ENCODE measurements around the gene CMIP. TPM values are rescaled to one million over a fixed set of nuclear protein-coding genes. Genes with fewer than 3 reads are reported as not detected.

The CMIP gene
- total RNA-seq, 1 donor from 2014 or later, result 45.8 TPM

DNA sequence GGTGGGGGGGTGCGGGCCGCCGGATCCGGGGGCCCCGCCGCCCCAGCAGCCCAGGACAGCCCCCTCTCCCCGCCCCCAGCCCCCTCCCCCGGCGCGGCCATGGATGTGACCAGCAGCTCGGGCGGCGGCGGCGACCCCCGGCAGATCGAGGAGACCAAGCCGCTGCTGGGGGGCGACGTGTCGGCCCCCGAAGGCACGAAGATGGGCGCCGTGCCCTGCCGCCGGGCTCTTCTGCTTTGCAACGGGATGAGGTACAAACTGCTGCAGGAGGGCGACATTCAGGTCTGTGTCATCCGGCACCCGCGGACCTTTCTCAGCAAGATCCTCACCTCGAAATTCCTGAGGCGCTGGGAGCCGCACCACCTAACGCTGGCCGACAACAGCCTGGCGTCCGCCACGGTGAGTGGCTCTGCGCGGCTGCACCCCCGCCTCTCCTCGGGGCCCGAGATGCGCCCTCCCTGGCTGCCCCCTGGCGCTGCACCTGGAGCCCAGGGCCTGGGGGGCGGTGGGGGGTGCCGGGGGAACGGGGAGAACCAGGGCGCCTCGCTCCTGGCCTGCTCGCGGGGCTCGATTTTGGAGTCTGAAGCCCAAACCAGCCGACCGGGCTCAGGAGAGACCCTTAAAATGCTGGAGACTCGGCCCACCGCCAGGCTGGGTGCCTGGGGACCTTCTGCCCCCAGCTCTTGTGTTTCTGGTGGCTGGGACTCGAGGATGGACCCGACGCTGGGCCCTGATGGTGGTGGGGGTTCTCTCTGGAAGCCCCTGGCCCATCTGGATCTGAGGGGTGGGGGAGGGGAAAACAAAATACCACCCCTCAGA is 744 bp downstream of the CMIP start:
- peak overlapping the region; percentile 89 for H3K27ac Mint-ChIP-seq
- peak; percentile 32 for DNase-seq (ENCODE audit: low spot score)
- H3K4me3 Mint-ChIP-seq, result peak overlapping the region; percentile 88
- intact Hi-C loops (cut with micrococcal nuclease), result loop anchor here (2.0 to 5.0 kb wide), 2 partner anchors 77 to 369 kb away; partner anchors contain the start of gene C16orf46
- peaks cover 6% of the 10 kb centered on the region for H3K36me3 Mint-ChIP-seq (ENCODE audit: low read depth)
- peaks cover 23% of the 10 kb centered on the region for H3K27me3 Mint-ChIP-seq (ENCODE audit: insufficient read depth)
- no peaks in the 10 kb centered on the region for H3K9me3 Mint-ChIP-seq
- H3K4me1 Mint-ChIP-seq (ENCODE audit: low read depth), result peaks cover 51% of the 10 kb centered on the region

DNA sequence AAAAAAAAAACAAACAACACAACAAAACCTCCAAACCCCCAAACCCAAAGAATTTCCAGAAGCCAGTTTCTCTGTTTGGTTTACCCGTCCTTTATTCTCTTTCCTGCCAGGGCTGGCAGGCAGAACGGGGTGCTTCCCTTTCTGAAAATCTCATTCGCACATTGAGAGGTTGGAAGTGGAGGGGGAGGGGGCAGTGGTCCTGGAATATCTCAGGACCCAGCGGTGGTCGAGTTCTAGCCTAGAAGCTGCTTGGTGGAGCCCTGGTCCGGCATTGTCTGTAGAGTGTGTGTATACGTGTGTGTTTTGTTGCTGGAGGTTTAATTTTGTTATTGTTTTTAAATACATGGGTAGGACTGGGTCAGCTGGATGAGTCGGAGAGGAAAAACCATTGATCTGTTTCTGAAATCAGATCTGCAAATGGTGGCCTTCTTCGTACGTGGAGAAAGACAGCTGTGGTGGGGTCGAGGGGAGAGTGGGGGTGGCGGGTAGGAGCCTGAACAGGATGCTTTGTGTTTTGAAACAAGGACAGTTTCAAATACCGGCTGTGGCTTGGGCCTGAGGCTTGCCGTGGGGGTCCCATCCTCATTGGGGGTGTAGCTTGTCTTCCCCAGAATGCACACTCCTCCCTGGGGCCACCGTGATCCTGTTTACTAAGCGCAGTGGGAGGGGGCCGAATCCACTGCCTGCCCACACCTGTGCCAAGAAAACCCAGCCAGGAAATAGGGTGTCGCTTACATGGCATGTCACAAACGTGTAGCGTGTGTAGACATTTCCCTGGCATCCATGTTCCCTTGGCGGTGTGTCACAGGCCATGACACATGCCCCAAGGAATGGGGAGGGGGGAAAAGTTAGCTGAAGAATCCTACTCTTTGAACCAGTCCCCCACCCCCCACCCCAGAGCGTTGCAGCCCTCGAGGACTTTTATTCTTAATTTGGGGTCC is 1.6 kb downstream of the CMIP start:
- intact Hi-C loops (cut with micrococcal nuclease), result loop anchor here (1.0 to 5.0 kb wide), 3 partner anchors 23 to 369 kb away; partner anchors contain the start of gene C16orf46
- peaks cover 15% of the 10 kb centered on the region for H3K36me3 Mint-ChIP-seq (ENCODE audit: low read depth)
- H3K9me3 Mint-ChIP-seq, result peaks cover 6% of the 10 kb centered on the region
- H3K27ac Mint-ChIP-seq, result peak overlapping the region; percentile 25
- H3K4me3 Mint-ChIP-seq, result peak overlapping the region; percentile 87
- no peak for DNase-seq (ENCODE audit: low spot score)
- peaks cover 19% of the 10 kb centered on the region for H3K27me3 Mint-ChIP-seq (ENCODE audit: insufficient read depth)
- peaks cover 60% of the 10 kb centered on the region for H3K4me1 Mint-ChIP-seq (ENCODE audit: low read depth)

DNA sequence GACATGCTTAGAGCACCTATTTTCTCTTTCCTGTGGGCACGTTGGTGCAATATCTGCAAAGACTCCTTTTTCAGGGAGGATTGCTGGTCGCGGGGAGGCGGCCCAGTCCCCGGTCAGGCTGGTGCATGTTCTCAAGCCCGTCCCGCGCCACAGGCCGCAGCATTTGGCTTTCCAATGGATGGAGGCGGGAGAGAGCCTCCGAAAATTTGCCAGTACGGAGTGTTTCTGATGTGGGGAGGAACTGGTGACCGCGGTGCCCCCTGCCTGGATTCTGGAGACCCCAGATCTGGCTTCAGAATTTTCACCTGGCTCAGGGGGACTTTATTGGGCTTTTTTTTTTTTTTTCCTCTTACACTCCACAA is 2.3 kb downstream of the CMIP start:
- peaks cover 16% of the 10 kb centered on the region for H3K27me3 Mint-ChIP-seq (ENCODE audit: insufficient read depth)
- H3K9me3 Mint-ChIP-seq, result peaks cover 9% of the 10 kb centered on the region
- intact Hi-C loops (cut with micrococcal nuclease), result loop anchor here (1.0 to 5.0 kb wide), 2 partner anchors 22 to 75 kb away; no protein-coding TSS in a partner anchor
- peak overlapping the region; percentile 25 for H3K27ac Mint-ChIP-seq
- H3K4me3 Mint-ChIP-seq, result peak overlapping the region; percentile 87
- H3K4me1 Mint-ChIP-seq (ENCODE audit: low read depth), result peaks cover 66% of the 10 kb centered on the region
- no peak for DNase-seq (ENCODE audit: low spot score)
- H3K36me3 Mint-ChIP-seq (ENCODE audit: low read depth), result peaks cover 17% of the 10 kb centered on the region

DNA sequence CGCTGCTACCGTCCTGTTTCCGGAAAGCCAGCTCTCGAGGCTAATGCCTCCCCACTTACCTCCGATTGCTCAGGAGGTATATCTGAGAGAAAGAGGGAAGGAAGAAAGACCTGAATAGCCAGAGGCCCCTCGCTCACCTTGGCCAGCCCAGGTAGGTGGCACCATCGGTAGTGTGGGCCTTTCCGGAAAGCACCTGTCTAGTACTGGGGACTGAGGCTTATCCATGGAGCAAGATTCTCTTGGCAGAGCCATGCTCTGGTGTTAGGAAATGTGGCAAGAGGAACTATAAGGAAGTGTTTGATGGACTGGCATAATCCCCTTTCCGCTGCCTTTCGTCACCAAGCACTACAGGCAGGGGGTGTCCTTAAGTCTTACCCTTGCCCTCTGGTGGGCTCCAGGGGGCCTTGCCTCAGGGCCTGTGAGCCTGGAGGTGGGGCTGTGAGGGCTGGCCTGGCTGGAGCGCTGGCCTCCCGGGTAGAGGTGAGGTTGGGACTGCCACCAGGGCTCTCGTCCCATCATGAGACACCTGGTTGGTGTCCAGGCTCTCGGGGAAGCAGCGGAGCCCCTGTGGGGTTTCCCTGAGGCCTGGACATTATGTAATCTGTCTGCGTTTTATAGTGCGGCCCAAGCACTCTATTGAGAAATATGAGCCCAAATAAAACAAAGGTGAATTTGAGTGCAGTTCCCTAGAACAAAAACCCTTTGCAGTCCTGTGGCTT is 2.9 kb downstream of the CMIP start:
- peaks cover 9% of the 10 kb centered on the region for H3K9me3 Mint-ChIP-seq
- peaks cover 20% of the 10 kb centered on the region for H3K36me3 Mint-ChIP-seq (ENCODE audit: low read depth)
- intact Hi-C loops (cut with micrococcal nuclease), result loop anchor here (5.0 kb wide), 1 partner anchor 75 kb away; no protein-coding TSS in a partner anchor
- no peak overlapping the region for H3K27ac Mint-ChIP-seq
- peak overlapping the region; percentile 87 for H3K4me3 Mint-ChIP-seq
- peaks cover 14% of the 10 kb centered on the region for H3K27me3 Mint-ChIP-seq (ENCODE audit: insufficient read depth)
- H3K4me1 Mint-ChIP-seq (ENCODE audit: low read depth), result peaks cover 70% of the 10 kb centered on the region
- DNase-seq (ENCODE audit: low spot score), result no peak

DNA sequence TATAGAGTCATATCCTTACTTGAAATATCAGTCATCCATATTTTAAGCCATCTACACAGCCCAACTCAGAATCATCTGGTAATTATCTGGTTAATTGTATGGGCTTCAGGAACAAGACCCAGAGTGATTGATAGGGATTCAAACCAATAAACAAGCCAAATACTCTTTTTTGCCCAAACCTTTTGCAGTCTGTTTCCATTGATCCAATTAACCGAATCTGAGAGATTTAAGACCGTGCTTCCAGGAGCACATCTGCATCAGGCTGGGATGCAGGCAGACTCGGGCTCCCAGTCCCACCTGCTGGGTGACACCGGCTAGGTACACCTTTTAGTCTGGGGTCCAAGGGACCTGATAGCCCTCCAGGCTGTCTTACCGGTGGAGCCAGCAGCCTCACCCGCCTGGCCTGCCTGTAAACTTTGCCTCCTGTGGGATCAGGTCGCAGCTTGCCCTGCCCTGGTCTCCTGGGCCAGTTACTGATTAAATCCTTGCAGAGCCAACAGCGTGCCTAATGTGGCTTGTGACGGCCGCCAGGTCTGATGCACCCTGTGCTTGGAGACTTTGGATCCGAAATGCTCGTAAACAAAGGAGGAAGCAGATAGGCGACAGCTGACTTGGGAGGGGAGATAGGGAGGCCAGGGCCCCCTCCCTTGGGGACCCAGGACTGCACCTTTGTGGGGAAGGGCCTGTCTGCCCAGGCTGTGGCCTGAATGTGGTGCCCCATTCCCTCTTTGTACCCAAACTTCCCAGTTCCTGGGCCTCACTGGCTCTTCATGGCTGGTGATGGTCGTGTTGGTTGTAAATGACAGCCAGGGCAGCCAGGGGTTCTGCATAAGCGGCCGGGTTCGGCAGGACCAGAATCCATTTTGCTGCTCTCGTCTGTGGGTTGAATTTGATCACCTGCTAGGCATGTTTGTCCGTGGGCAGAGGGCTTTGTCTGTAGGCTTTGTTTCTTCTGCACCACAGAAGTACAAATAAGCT is 3.8 kb downstream of the CMIP start:
- Mint-ChIP-seq H3K4me3 (peak overlapping the region; percentile 37), H3K27me3 (ENCODE audit: insufficient read depth) (peaks cover 5% of the 10 kb centered on the region), H3K9me3 (peaks cover 9% of the 10 kb centered on the region), H3K4me1 (ENCODE audit: low read depth) (peaks cover 67% of the 10 kb centered on the region), H3K36me3 (ENCODE audit: low read depth) (peaks cover 20% of the 10 kb centered on the region), H3K27ac (no peak overlapping the region)
- intact Hi-C loops (cut with micrococcal nuclease), result loop anchor here (5.0 kb wide), 1 partner anchor 74 kb away; no protein-coding TSS in a partner anchor
- DNase-seq (ENCODE audit: low spot score), result no peak

DNA sequence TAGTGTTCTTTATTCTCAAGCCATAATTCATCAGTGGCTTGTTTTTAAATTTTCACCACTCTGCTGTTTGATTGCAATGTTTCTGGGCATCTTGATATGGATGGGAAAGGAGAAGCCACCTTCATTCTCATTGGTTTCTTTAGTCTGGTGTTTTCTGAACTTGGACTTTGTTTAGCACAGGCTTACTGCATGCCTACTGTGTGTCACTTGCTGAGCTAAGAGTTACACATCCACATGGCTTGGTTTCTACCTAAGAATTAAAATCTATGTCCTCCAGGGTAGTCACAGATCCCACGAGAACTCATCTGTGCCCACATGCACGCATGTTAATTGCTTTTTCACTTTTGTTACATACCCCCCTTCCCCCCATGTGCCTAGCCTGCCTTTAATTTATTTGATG is 4.6 kb downstream of the CMIP start:
- Mint-ChIP-seq H3K27ac (no peak overlapping the region), H3K4me1 (ENCODE audit: low read depth) (peaks cover 64% of the 10 kb centered on the region), H3K36me3 (ENCODE audit: low read depth) (peaks cover 20% of the 10 kb centered on the region), H3K27me3 (ENCODE audit: insufficient read depth) (no peaks in the 10 kb centered on the region), H3K4me3 (no peak overlapping the region), H3K9me3 (peaks cover 9% of the 10 kb centered on the region)
- no peak for DNase-seq (ENCODE audit: low spot score)
- intact Hi-C loops (cut with micrococcal nuclease), result loop anchor here (5.0 kb wide), 1 partner anchor 73 kb away; no protein-coding TSS in a partner anchor

DNA sequence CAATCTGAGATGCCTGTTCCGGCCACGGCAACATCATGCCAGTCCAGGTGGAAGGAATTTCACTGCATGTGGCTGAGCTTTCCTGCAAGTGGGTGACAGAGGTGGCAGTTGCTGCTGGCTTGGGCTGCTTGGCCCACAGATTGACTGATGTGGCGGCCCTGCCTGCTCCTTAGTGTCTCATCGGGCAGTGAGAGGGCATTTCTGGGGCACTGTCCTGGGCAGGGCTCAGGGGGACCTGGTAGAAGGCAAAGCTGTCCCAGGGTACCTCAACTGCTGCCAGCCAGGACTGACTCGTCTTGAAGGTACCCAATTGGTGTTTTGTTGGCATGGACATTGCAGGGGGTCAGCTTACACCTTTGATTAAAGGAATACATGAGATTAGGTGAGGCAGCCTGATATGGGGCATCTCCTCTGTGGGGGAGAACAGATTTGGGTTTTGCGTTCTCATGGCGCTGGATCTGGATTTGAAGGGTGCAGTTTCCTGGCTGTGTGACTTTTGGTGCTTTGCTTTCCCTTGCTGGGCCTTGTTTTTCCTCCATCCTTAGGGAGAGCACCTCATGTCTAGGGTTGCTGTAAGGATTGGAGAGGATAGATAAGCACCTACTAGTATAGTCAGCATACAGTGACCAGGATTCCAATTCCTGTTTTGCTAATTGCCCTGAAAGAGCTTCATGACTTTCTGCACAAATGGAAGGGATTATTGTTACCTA is 5.4 kb downstream of the CMIP start:
- Mint-ChIP-seq H3K36me3 (ENCODE audit: low read depth) (peaks cover 20% of the 10 kb centered on the region), H3K4me3 (no peak overlapping the region), H3K4me1 (ENCODE audit: low read depth) (peaks cover 64% of the 10 kb centered on the region), H3K27me3 (ENCODE audit: insufficient read depth) (no peaks in the 10 kb centered on the region), H3K9me3 (peaks cover 9% of the 10 kb centered on the region), H3K27ac (peak overlapping the region; percentile 3)
- intact Hi-C loops (cut with micrococcal nuclease), result loop anchor here (2.0 to 5.0 kb wide), 2 partner anchors 72 to 145 kb away; no protein-coding TSS in a partner anchor
- no peak for DNase-seq (ENCODE audit: low spot score)

DNA sequence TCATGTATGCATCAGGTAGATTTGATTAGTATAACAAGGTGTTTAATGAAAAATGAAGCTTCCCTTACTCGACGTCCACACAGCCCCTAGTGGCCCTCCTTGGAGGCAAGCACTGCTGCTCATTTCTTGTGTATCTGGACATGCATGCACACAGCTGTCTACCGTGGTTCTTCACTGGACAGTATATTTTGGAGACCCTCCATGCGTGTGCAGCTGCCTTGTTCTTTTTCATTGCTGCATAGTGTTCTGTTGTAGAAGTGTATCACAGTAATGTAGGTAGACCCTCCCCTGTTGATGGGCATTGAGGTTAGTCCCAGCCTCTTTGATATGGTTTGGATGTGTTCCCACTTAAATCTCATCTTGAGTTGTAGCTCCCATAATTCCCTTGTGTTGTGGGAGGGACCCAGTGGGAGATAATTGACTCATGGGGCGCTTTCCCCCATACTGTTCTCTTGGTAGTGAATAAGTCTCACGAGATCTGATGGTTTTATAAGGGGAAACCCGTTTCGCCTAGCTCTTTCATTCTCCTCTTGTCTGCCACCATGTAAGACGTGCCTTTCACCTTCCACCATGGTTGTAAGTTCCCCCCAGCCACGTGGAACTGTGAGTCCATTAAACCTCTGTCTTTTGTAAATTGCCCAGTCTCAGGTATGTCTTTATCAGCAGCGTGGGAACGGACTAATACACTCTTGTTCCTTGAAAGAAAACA is 6.3 kb downstream of the CMIP start:
- no peaks in the 10 kb centered on the region for H3K27me3 Mint-ChIP-seq (ENCODE audit: insufficient read depth)
- peaks cover 62% of the 10 kb centered on the region for H3K4me1 Mint-ChIP-seq (ENCODE audit: low read depth)
- H3K27ac Mint-ChIP-seq, result peak overlapping the region; percentile 84
- H3K9me3 Mint-ChIP-seq, result peaks cover 9% of the 10 kb centered on the region
- intact Hi-C loops (cut with micrococcal nuclease), result loop anchor here (2.0 kb wide), 1 partner anchor 144 kb away; no protein-coding TSS in a partner anchor
- H3K36me3 Mint-ChIP-seq (ENCODE audit: low read depth), result peaks cover 20% of the 10 kb centered on the region
- DNase-seq (ENCODE audit: low spot score), result no peak
- no peak overlapping the region for H3K4me3 Mint-ChIP-seq

DNA sequence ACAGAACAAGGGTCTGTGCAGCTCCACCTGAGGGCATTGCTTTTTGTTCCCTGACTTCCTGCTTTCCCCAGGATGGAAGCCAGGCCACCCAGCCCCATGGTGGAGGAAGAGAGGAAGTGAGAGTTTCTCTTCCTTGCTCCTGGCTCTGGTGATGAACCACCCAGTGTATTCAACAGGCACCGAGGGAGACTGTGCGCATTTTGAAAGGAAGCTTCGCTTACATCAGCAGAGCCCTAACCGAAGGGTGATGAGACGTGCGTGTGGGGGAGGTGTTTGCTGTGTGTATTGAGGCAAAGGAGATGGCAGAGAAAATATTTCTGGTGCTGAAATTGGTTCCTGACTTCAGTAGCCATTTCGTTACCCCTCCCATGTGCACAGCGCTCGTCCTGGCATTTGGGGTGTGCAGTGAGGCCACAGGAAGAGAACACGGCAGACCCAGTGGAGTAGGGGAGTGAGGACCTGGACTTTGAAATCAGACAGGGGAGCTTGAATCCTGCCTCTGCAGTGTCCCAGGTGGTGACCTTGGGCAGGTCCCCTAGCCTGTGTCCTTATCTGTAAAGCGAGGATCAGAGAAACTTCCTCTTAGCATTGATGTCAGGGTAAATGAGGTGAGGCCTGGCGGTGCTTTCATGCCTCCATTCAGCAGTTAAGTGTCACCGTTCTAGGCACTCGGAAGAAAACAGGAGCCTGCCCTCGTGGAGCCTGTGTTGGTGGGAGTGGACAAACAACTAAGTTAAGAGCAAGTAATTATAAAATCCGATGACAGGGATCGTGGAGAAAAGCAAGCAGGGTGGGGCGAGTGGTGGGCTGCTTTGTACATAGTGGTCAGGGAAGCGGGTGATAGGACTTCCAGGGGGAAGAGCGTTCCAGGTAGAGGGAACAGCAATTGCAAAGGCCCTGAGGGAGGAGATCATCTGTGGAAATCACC is 7.4 kb downstream of the CMIP start:
- H3K9me3 Mint-ChIP-seq, result peaks cover 9% of the 10 kb centered on the region
- H3K36me3 Mint-ChIP-seq (ENCODE audit: low read depth), result peaks cover 23% of the 10 kb centered on the region
- H3K27me3 Mint-ChIP-seq (ENCODE audit: insufficient read depth), result no peaks in the 10 kb centered on the region
- H3K27ac Mint-ChIP-seq, result peak overlapping the region; percentile 84
- H3K4me3 Mint-ChIP-seq, result peak overlapping the region; percentile 53
- intact Hi-C loops (cut with micrococcal nuclease), result loop anchor here (2.0 kb wide), 1 partner anchor 143 kb away; no protein-coding TSS in a partner anchor
- peak; percentile 24 for DNase-seq (ENCODE audit: low spot score)
- peaks cover 53% of the 10 kb centered on the region for H3K4me1 Mint-ChIP-seq (ENCODE audit: low read depth)
